ENCODE data around the gene ENDOG. TPM values are rescaled to one million over a fixed set of nuclear protein-coding genes. Genes with fewer than 3 reads are reported as not detected.
"Not testable (repeated sequence)": the region's sequence is repeated elsewhere in the genome, so short reads cannot be mapped to it uniquely, and the experiment has no call there.

The ENDOG gene
- total RNA-seq, 2 donors from 2014 or later = 33.6 to 74.4 TPM

GRCh38 chr9:128773049-128773448 lies 45.3 kb upstream of the ENDOG start:
- Histone ChIP-seq H3K9me3 (no peaks in the 10 kb centered on the region), H3K4me1 (peaks cover 0 to 15% of the 10 kb centered on the region in 2 donors), H3K36me3 (no peaks in the 10 kb centered on the region), H3K4me3 (no peak overlapping the region), H3K27me3 (no peaks in the 10 kb centered on the region), H3K27ac (no peak overlapping the region)
- DNase-seq (ENCODE audit: low spot score) = no peak
- TF ChIP-seq CTCF (IDR thresholded peaks at IDR 0.05) = no peak

DNA sequence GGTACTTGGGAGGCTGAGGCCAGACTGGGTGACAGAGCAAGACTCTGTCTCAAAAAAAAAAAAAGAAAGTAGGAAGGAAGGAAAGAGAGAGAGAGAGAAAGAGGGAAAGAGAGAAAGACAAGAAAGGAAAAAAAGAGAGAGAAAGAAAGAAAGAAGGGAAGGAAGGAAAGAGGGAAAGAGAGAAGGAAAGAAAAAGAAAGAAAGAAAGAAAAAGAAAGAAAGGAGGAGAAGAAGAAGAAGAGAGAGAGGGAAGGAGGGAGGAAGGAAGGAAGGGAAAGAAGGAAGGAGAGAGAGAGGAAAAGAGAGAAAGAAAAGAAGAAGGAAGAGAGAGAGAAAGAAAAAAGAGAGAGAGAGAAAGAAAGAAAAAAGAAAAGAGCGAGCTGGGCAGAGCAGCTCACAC lies 43.5 kb upstream of the ENDOG start:
- no peaks in the 10 kb centered on the region for H3K9me3 ChIP-seq
- no peaks in the 10 kb centered on the region for H3K27me3 ChIP-seq
- no peak for DNase-seq (ENCODE audit: low spot score)
- H3K27ac ChIP-seq = no peak overlapping the region
- no peak for TF ChIP-seq CTCF (IDR thresholded peaks at IDR 0.05)
- no peak overlapping the region for H3K4me3 ChIP-seq
- no peaks in the 10 kb centered on the region for H3K36me3 ChIP-seq
- peaks cover 0 to 14% of the 10 kb centered on the region in 2 donors for H3K4me1 ChIP-seq

- H3K27ac ChIP-seq; H3K4me3 ChIP-seq; H3K4me1 ChIP-seq; DNase-seq (ENCODE audit: low spot score); H3K27me3 ChIP-seq; H3K36me3 ChIP-seq; H3K9me3 ChIP-seq: not testable (repeated sequence)
Measured at GRCh38 chr9:128780093-128780492, 38.2 kb upstream of the ENDOG start.

DNA sequence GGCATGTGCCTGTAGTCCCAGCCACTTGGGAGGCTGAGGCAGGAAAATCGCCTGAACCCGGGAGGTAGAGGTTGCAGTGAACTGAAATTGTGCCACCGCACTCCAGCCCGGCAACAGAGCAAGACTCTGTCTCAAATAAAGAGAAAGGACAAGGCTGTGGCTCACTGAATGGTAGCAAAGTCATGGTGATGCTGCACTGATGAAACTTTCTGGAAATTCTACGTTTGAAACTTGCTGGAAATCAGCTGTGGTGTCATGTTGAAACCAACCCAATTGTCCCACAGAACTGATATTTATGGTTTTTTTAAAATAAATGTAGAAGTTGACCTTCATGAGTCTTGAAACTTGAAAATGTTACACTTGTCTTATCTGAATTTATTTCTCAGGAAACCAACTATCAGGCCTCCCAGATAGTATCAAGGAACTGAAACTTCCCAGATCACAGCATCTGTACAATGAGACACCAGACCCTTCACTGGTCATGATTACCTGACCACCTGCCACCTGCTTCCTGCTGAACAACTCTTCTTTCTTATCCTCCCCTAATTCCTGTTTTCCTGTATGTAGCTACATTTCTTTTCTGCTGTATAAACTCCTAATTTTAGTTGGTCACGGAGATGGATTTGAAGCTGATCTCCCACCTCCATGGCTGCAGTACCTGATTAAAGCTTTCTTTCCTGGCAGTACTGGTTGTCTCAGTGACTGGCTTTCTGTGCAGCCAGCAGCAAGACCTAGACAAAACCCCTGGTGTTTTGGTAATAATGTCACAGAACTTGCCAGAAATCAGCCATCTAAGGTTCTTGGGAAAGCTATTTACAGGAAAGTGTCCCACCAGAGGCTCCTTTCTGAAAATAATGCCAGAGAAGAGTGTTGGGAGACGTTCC lies 36.9 kb upstream of the ENDOG start:
- H3K4me3 ChIP-seq = no peak overlapping the region
- H3K27ac ChIP-seq = no peak overlapping the region
- DNase-seq (ENCODE audit: low spot score) = no peak
- H3K9me3 ChIP-seq = peaks cover 0 to 7% of the 10 kb centered on the region in 2 donors
- H3K4me1 ChIP-seq = peaks cover 0 to 10% of the 10 kb centered on the region in 2 donors
- H3K27me3 ChIP-seq = no peaks in the 10 kb centered on the region
- no peak for TF ChIP-seq CTCF (IDR thresholded peaks at IDR 0.05)
- no peaks in the 10 kb centered on the region for H3K36me3 ChIP-seq

GRCh38 chr9:128782669-128783068 lies 35.6 kb upstream of the ENDOG start:
- no peaks in the 10 kb centered on the region for H3K27me3 ChIP-seq
- no peaks in the 10 kb centered on the region for H3K36me3 ChIP-seq
- H3K4me1 ChIP-seq = peaks cover 0 to 13% of the 10 kb centered on the region in 2 donors
- peaks cover 0 to 7% of the 10 kb centered on the region in 2 donors for H3K9me3 ChIP-seq
- no peak overlapping the region for H3K4me3 ChIP-seq
- no peak overlapping the region for H3K27ac ChIP-seq
- no peak for TF ChIP-seq CTCF (IDR thresholded peaks at IDR 0.05)
- DNase-seq (ENCODE audit: low spot score) = no peak

- Histone ChIP-seq H3K4me3 (no peak overlapping the region), H3K27ac (no peak overlapping the region), H3K9me3 (peaks cover 0 to 7% of the 10 kb centered on the region in 2 donors), H3K27me3 (no peaks in the 10 kb centered on the region), H3K36me3 (no peaks in the 10 kb centered on the region), H3K4me1 (peaks cover 0 to 25% of the 10 kb centered on the region in 2 donors)
- TF ChIP-seq CTCF (IDR thresholded peaks at IDR 0.05) = no peak
- DNase-seq (ENCODE audit: low spot score) = no peak
Measured at GRCh38 chr9:128785427-128785826, 32.9 kb upstream of the ENDOG start.
